ENCODE measurements around the gene C3orf22. TPM values are rescaled to one million over a fixed set of nuclear protein-coding genes. Genes with fewer than 3 reads are reported as not detected.

The C3orf22 gene
- total RNA-seq, 2 experiments from 2014 or later: not detected

GRCh38 chr3:126569390-126569975 lies 10.8 kb upstream of the C3orf22 start:
- peaks cover 9% of the 10 kb centered on the region for H3K27me3 Mint-ChIP-seq
- H3K4me1 Mint-ChIP-seq: no peaks in the 10 kb centered on the region
- no peak for DNase-seq

DNA sequence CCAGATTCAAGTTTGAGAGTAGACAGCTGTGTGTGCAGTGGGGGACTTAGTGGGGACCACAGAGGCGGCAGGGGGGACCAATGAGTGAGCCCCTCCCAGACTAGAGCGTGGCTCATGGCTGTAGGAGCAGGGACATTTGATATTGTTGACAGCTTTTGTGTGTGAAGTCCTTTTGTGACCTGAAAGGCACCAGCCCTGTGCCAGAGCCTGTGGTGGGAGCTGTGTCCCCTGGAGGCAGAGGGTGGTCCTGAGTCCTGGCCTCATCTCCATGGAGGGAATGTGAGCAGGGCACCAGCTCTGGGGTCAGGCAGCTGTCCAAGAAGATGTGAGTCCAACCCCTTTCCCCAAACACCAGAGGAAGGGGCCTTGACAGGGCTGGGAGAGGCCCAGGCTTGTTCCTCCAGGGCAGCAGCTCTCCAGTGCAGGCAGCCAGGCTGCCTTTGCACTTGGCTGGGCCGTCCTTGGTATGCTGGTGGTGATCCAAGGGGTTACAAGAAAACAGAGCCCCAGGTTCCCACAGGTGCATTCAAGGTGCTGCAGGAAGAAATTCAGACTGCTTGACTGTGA lies 10.1 kb upstream of the C3orf22 start:
- Mint-ChIP-seq H3K27me3 (peaks cover 9% of the 10 kb centered on the region), H3K36me3 (no peaks in the 10 kb centered on the region), H3K27ac (no peak overlapping the region), H3K4me3 (no peak overlapping the region), H3K4me1 (no peaks in the 10 kb centered on the region), H3K9me3 (no peaks in the 10 kb centered on the region)
- DNase-seq: no peak

More at GRCh38 chr3:126569390-126569975, 10.8 kb upstream of the C3orf22 start:
- no peak overlapping the region for H3K27ac Mint-ChIP-seq
- H3K36me3 Mint-ChIP-seq: no peaks in the 10 kb centered on the region
- H3K9me3 Mint-ChIP-seq: no peaks in the 10 kb centered on the region
- no peak overlapping the region for H3K4me3 Mint-ChIP-seq

DNA sequence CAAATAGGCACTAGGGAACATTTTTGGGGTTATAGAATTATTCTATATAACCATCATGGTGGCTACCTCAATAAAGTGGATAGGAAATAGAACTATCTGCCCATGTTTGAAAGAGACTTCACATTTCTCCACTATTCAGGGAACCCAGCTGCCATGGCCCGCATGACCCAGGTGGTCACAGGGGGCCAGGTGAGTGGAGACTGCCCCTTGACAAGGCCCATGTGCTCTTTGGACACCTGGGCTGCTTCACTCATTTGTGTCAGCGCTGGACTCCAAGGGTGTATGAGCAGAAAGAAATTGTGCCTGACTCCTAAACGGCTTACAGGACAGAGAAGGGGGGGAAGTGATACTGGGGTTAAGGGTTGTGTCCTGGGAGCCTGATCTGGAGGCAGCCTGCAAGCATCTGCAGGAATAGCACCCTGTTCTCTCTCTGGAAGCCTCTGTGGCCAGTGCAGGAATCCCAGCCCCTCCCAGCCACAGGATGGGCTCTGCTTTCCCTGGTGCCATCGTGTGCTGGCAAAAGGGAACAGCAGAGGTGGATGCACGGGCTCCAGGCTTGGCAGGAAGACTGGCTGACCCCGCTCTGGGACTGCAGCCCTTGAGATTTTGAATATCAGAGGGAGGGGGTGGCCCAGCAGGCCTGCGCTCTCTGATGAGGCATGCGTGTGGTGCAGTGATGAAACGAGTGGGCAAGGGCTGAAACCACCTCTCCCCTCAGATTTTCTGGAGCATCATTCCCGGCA lies 9.1 kb upstream of the C3orf22 start:
- H3K4me3 Mint-ChIP-seq: no peak overlapping the region
- DNase-seq: no peak
- H3K9me3 Mint-ChIP-seq: peaks cover 2% of the 10 kb centered on the region
- H3K27ac Mint-ChIP-seq: no peak overlapping the region
- H3K36me3 Mint-ChIP-seq: no peaks in the 10 kb centered on the region
- H3K27me3 Mint-ChIP-seq: peaks cover 9% of the 10 kb centered on the region
- H3K4me1 Mint-ChIP-seq: no peaks in the 10 kb centered on the region

DNA sequence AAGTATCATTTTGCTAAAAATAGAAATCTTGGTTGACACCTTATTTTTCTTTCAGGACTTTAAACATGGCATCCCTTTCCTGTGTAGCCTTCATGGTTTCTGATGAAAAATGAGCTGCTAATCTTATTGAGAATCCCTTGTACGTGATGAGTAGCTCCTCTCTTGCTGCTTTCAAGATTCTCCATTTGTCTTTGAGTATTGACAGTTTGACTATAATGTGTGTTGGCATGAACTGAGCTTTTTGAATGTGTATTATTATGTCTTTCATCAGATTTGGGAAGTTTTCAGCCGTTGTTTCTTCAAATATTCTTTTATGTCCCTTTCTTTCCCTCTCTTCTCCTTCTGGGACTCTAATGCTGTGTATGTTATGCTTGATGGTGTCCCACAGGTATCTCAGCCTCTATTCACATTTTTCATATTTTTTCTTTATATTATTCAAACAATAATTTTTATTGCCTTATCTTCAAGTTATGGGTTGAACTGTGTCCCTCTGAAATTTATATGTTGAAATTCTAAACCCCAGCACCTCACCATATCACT lies 4.1 kb upstream of the C3orf22 start:
- Mint-ChIP-seq H3K9me3 (peaks cover 10% of the 10 kb centered on the region), H3K4me1 (no peaks in the 10 kb centered on the region), H3K36me3 (peaks cover 2% of the 10 kb centered on the region), H3K27ac (no peak overlapping the region), H3K4me3 (no peak overlapping the region), H3K27me3 (peaks cover 9% of the 10 kb centered on the region)
- DNase-seq: no peak

DNA sequence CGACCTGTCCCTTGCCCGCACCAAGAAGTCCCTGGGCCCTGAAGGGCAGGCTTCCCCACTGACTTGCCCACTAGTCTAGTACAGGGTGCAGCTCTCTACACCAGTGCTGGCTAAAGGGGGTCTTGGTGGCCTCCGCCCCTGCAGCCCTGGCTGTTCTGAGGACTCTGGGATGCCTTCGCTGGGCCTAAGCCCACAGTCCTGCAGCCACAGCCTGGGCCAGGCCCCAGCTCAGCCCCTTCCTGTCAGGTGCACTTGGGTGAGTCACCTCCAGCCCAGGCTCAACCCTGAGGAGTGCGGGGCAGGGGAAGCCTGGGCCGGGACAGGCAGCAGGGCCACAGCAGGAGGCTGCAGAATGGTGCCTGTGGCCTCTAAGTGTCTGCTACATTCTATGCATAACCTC lies 971 bp downstream of the C3orf22 start:
- H3K27ac Mint-ChIP-seq: no peak overlapping the region
- H3K9me3 Mint-ChIP-seq: peaks cover 7% of the 10 kb centered on the region
- no peaks in the 10 kb centered on the region for H3K4me1 Mint-ChIP-seq
- H3K36me3 Mint-ChIP-seq: peaks cover 2% of the 10 kb centered on the region
- H3K27me3 Mint-ChIP-seq: no peaks in the 10 kb centered on the region
- DNase-seq: no peak
- H3K4me3 Mint-ChIP-seq: no peak overlapping the region

DNA sequence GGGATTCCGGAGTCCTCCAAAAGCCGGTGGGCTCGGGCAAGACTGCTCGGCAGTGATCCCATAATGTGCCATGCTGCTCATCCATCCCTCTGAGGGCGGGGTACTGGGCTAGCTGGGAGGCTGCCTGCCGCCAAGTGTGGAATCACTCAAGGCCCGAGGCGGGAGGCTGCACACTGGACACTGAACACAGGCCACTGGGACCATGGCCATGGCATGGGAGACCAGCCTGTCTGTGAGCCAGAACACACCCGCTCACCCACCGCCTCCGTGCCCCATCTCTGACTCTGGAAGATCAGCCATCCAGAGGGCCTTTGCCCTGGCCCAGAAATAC lies 1.4 kb downstream of the C3orf22 start:
- no peaks in the 10 kb centered on the region for H3K27me3 Mint-ChIP-seq
- H3K36me3 Mint-ChIP-seq: peaks cover 2% of the 10 kb centered on the region
- H3K4me3 Mint-ChIP-seq: no peak overlapping the region
- H3K27ac Mint-ChIP-seq: no peak overlapping the region
- no peaks in the 10 kb centered on the region for H3K4me1 Mint-ChIP-seq
- DNase-seq: no peak
- H3K9me3 Mint-ChIP-seq: peaks cover 6% of the 10 kb centered on the region

- H3K27ac Mint-ChIP-seq: no peak overlapping the region
- no peaks in the 10 kb centered on the region for H3K4me1 Mint-ChIP-seq
- no peak for DNase-seq
- H3K4me3 Mint-ChIP-seq: no peak overlapping the region
- H3K36me3 Mint-ChIP-seq: peaks cover 2% of the 10 kb centered on the region
- H3K9me3 Mint-ChIP-seq: peaks cover 3% of the 10 kb centered on the region
- no peaks in the 10 kb centered on the region for H3K27me3 Mint-ChIP-seq
These were observed 1.9 kb downstream of the C3orf22 start for GRCh38 chr3:126556637-126557414.

- no peaks in the 10 kb centered on the region for H3K9me3 Mint-ChIP-seq
- no peaks in the 10 kb centered on the region for H3K4me1 Mint-ChIP-seq
- no peak for DNase-seq
- no peak overlapping the region for H3K4me3 Mint-ChIP-seq
- H3K27ac Mint-ChIP-seq: no peak overlapping the region
- H3K27me3 Mint-ChIP-seq: no peaks in the 10 kb centered on the region
- no peaks in the 10 kb centered on the region for H3K36me3 Mint-ChIP-seq
These were observed 2.7 kb downstream of the C3orf22 start for GRCh38 chr3:126555795-126556636.

DNA sequence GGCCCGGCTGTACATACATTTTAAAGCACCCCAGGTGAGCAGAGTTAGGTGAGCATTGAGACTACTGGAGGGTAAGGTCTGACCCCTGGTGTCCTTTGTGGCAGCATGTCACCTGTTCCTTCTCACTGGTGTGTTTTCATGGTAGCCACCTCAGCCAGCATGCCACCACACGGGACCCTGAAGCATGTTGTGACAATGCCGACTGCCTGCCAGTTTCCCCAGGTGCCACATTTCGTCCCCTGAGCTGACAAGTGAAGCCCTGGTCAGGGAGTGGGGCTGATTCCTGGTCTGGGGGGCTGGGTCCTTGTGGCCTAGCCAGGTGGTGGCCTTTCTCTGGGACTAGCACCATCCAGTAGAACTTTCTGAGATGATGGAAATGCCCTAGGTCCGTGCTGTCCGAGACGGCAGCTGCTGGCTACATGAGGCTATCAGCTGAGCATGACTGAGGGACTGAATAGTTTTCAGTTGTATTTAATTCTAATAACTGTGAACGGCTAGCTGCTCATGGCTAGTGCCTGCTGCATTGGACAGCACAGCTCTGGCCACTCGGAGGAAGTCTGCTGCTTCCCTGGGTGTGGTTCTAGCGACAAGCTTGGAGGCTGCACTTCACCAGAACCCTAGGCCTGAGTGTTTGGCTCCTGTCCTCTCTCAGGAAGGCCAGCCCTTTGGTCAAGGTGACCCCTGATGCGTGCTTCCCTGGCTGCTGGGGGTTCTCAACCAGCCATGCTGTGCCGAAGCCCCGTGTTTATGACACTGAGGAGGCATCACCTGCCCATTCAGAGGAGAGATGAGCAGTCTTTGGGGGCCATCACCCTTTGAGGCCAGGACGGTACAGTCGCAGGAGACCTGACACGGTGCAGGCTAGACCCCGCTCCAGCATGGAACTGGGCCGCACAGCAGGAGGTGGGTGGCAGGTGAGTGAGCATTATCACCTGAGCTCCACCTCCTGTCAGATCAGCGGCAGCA lies 3.9 kb downstream of the C3orf22 start:
- no peak for DNase-seq

GRCh38 chr3:126553284-126554084 lies 5.2 kb downstream of the C3orf22 start:
- no peak for DNase-seq
- no peak overlapping the region for H3K27ac Mint-ChIP-seq
- H3K4me1 Mint-ChIP-seq: no peaks in the 10 kb centered on the region
- peaks cover 4% of the 10 kb centered on the region for H3K27me3 Mint-ChIP-seq
- H3K36me3 Mint-ChIP-seq: no peaks in the 10 kb centered on the region
- no peaks in the 10 kb centered on the region for H3K9me3 Mint-ChIP-seq
- no peak overlapping the region for H3K4me3 Mint-ChIP-seq

More for the DNA sequence above, 3.9 kb downstream of the C3orf22 start:
- Mint-ChIP-seq H3K4me1 (no peaks in the 10 kb centered on the region), H3K4me3 (no peak overlapping the region), H3K9me3 (no peaks in the 10 kb centered on the region), H3K27ac (no peak overlapping the region), H3K36me3 (no peaks in the 10 kb centered on the region), H3K27me3 (no peaks in the 10 kb centered on the region)

GRCh38 chr3:126552688-126553283 lies 5.9 kb downstream of the C3orf22 start:
- Mint-ChIP-seq H3K36me3 (no peaks in the 10 kb centered on the region), H3K9me3 (no peaks in the 10 kb centered on the region), H3K4me3 (no peak overlapping the region), H3K4me1 (no peaks in the 10 kb centered on the region), H3K27ac (no peak overlapping the region), H3K27me3 (peaks cover 4% of the 10 kb centered on the region)
- no peak for DNase-seq

- H3K27ac Mint-ChIP-seq: no peak overlapping the region
- no peak for DNase-seq
- no peaks in the 10 kb centered on the region for H3K9me3 Mint-ChIP-seq
- peaks cover 4% of the 10 kb centered on the region for H3K27me3 Mint-ChIP-seq
- H3K4me1 Mint-ChIP-seq: no peaks in the 10 kb centered on the region
- H3K36me3 Mint-ChIP-seq: no peaks in the 10 kb centered on the region
- no peak overlapping the region for H3K4me3 Mint-ChIP-seq
These were observed 6.7 kb downstream of the C3orf22 start for GRCh38 chr3:126551839-126552687.
